Measurements from ENCODE around the gene SEPTIN5. TPM values are rescaled to one million over a fixed set of nuclear protein-coding genes. Genes with fewer than 3 reads are reported as not detected.

SEPTIN5 gene
- total RNA-seq, 1 donor from 2014 or later: 123 TPM

Other genes with a start within 250 kb of the SEPTIN5 start
- 51.0 and 62.8 TPM in 2 replicates for gene UFD1, start 235.3 kb upstream of the SEPTIN5 start, total RNA-seq
- gene CDC45, start 234.6 kb upstream of the SEPTIN5 start, total RNA-seq: 1.1 and 4.5 TPM in 2 replicates
- 7.0 and 11.0 TPM in 2 replicates for gene CLDN5, start 190.1 kb upstream of the SEPTIN5 start, total RNA-seq
- gene GP1BB, start 9.0 kb downstream of the SEPTIN5 start, total RNA-seq: 51.2 and 67.7 TPM in 2 replicates
- gene TBX1, start 46.3 kb downstream of the SEPTIN5 start, total RNA-seq: 42.6 and 43.5 TPM in 2 replicates
- 6.9 and 9.0 TPM in 2 replicates for gene GNB1L, start 140.4 kb downstream of the SEPTIN5 start, total RNA-seq
- 14.5 and 15.9 TPM in 2 replicates for gene RTL10, start 140.4 kb downstream of the SEPTIN5 start, total RNA-seq
- gene COMT, start 227.3 kb downstream of the SEPTIN5 start, total RNA-seq: 459 and 555 TPM in 2 replicates
- 28.7 and 34.3 TPM in 2 replicates for gene TXNRD2, start 227.3 kb downstream of the SEPTIN5 start, total RNA-seq

Measured in myocyte (in vitro differentiated cells).